Measurements from ENCODE around the gene EIF5. TPM values are rescaled to one million over a fixed set of nuclear protein-coding genes. Genes with fewer than 3 reads are reported as not detected.

The EIF5 gene
- polyA plus RNA-seq, 3 donors, result 162 to 191 (median 163) TPM

- Histone ChIP-seq H3K4me1 (ENCODE audit: control insufficient read depth in 1 of 2, insufficient read depth in 2 of 2, low read length in 2 of 2) (no peaks in the 10 kb centered on the region), H3K9ac (ENCODE audit: insufficient read depth, low read length, poor library complexity, severe bottlenecking) (no peak overlapping the region), H3K4me3 (replicated peaks in 1 of 3; ENCODE audit: low read depth in 2 of 3, low read length in 3 of 3) (no peak overlapping the region), H3K27me3 (ENCODE audit: control insufficient read depth in 2 of 2, insufficient read depth in 2 of 2, low read length in 2 of 2) (peaks cover 0 to 10% of the 10 kb centered on the region in 2 donors), H2AFZ (ENCODE audit: insufficient read depth, low read depth, low read length, poor library complexity, severe bottlenecking) (no peak overlapping the region), H3K27ac (ENCODE audit: low read depth in 1 of 2, low read length in 2 of 2) (no peak overlapping the region), H4K20me1 (ENCODE audit: insufficient read depth, low read length) (no peaks in the 10 kb centered on the region), H3K36me3 (replicated peaks in 1 of 2; ENCODE audit: control insufficient read depth in 1 of 2, insufficient read depth in 2 of 2, low read length in 2 of 2) (no peaks in the 10 kb centered on the region), H3K79me2 (ENCODE audit: insufficient read depth, low read length) (no peaks in the 10 kb centered on the region), H3K4me2 (replicated peaks; ENCODE audit: extremely low read depth, low read length, poor library complexity, severe bottlenecking) (no peak overlapping the region), H3K9me3 (replicated peaks in 1 of 2; ENCODE audit: control insufficient read depth in 1 of 2, insufficient read depth in 1 of 2, low read length in 2 of 2) (no peaks in the 10 kb centered on the region)
- peaks cover 21 to 32% (median 31%) of the 10 kb centered on the region in 3 donors for H3K27me3 Mint-ChIP-seq (ENCODE audit: low read depth in 3 of 3)
- TF ChIP-seq, protein P1, sequence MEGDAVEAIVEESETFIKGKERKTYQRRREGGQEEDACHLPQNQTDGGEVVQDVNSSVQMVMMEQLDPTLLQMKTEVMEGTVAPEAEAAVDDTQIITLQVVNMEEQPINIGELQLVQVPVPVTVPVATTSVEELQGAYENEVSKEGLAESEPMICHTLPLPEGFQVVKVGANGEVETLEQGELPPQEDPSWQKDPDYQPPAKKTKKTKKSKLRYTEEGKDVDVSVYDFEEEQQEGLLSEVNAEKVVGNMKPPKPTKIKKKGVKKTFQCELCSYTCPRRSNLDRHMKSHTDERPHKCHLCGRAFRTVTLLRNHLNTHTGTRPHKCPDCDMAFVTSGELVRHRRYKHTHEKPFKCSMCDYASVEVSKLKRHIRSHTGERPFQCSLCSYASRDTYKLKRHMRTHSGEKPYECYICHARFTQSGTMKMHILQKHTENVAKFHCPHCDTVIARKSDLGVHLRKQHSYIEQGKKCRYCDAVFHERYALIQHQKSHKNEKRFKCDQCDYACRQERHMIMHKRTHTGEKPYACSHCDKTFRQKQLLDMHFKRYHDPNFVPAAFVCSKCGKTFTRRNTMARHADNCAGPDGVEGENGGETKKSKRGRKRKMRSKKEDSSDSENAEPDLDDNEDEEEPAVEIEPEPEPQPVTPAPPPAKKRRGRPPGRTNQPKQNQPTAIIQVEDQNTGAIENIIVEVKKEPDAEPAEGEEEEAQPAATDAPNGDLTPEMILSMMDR (IDR thresholded peaks at IDR 0.05), result peak; percentile 83
- 27% methylated on average over 8 of the region's 10 CpGs for WGBS (ENCODE audit: insufficient coverage)
- intact Hi-C loops (cut with micrococcal nuclease), result loop anchor here (2.0 to 10.0 kb wide), 2 partner anchors 218 to 598 kb away; no protein-coding TSS in a partner anchor
- peaks cover 0 to 2% (median 0%) of the 10 kb centered on the region in 7 donors for H3K9me3 Mint-ChIP-seq
- peak overlapping the region in 1 of 2 donors; percentile 30 for H3K4me3 Mint-ChIP-seq
- H3K36me3 Mint-ChIP-seq, result no peaks in the 10 kb centered on the region
- no peak overlapping the region for H3K27ac Mint-ChIP-seq
- H3K4me1 Mint-ChIP-seq, result no peaks in the 10 kb centered on the region
- DNase-seq, result peak; percentile 63 to 76 (median 67)
These were observed 41.3 kb upstream of the EIF5 start for GRCh38 chr14:103292426-103293374.

- 82% methylated on average over 7 of the region's 7 CpGs for WGBS (ENCODE audit: insufficient coverage)
- H4K20me1 ChIP-seq (ENCODE audit: insufficient read depth, low read length), result no peaks in the 10 kb centered on the region
- no peaks in the 10 kb centered on the region for H3K9me3 ChIP-seq (replicated peaks in 1 of 2; ENCODE audit: control insufficient read depth in 1 of 2, insufficient read depth in 1 of 2, low read length in 2 of 2)
- intact Hi-C loops (cut with micrococcal nuclease), result loop anchor here (2.0 to 10.0 kb wide), 2 partner anchors 219 to 599 kb away; no protein-coding TSS in a partner anchor
- Mint-ChIP-seq H3K9me3 (peaks cover 0 to 2% (median 0%) of the 10 kb centered on the region in 7 donors), H3K36me3 (no peaks in the 10 kb centered on the region), H3K27me3 (ENCODE audit: low read depth in 3 of 3) (peaks cover 19 to 31% (median 29%) of the 10 kb centered on the region in 3 donors), H3K4me1 (no peaks in the 10 kb centered on the region), H3K27ac (peak overlapping the region in 1 of 7 donors; percentile 62), H3K4me3 (no peak overlapping the region)
- TF ChIP-seq, protein P1 (IDR thresholded peaks at IDR 0.05), result no peak
- no peak overlapping the region for H3K4me2 ChIP-seq (replicated peaks; ENCODE audit: extremely low read depth, low read length, poor library complexity, severe bottlenecking)
- H3K9ac ChIP-seq (ENCODE audit: insufficient read depth, low read length, poor library complexity, severe bottlenecking), result no peak overlapping the region
- no peaks in the 10 kb centered on the region for H3K79me2 ChIP-seq (ENCODE audit: insufficient read depth, low read length)
- no peaks in the 10 kb centered on the region for H3K4me1 ChIP-seq (ENCODE audit: control insufficient read depth in 1 of 2, insufficient read depth in 2 of 2, low read length in 2 of 2)
- H3K27ac ChIP-seq (ENCODE audit: low read depth in 1 of 2, low read length in 2 of 2), result no peak overlapping the region
- H2AFZ ChIP-seq (ENCODE audit: insufficient read depth, low read depth, low read length, poor library complexity, severe bottlenecking), result no peak overlapping the region
- peaks cover 0 to 10% of the 10 kb centered on the region in 2 donors for H3K27me3 ChIP-seq (ENCODE audit: control insufficient read depth in 2 of 2, insufficient read depth in 2 of 2, low read length in 2 of 2)
- no peak for DNase-seq
- H3K4me3 ChIP-seq (replicated peaks in 1 of 3; ENCODE audit: low read depth in 2 of 3, low read length in 3 of 3), result no peak overlapping the region
- no peaks in the 10 kb centered on the region for H3K36me3 ChIP-seq (replicated peaks in 1 of 2; ENCODE audit: control insufficient read depth in 1 of 2, insufficient read depth in 2 of 2, low read length in 2 of 2)
These were observed 40.6 kb upstream of the EIF5 start for GRCh38 chr14:103293465-103293864.

Data from CD14-positive monocyte (primary cell).